Lower lobe of right lung (tissue), 2 donors: ENCODE results near the gene OPN1LW. TPM values are rescaled to one million over a fixed set of nuclear protein-coding genes. Genes with fewer than 3 reads are reported as not detected.

ENCODE experiments used
- ATAC-seq, 2 donors: fragments of 200-7000 bp; cut with Tn5 transposase; one replicate each; pipeline ENCODE4 v1.9.1; 2020 to 2022; ENCODE audit warnings: mild to moderate bottlenecking in 2 of 2, moderate library complexity in 2 of 2
- DNase-seq: peaks from one replicate; pipeline ENCODE4 v3.0.0-alpha.2; 2020
- H3K27ac ChIP-seq: fragments of 200-600 bp; one replicate; pipeline ENCODE4 v1.8.0; 2022
- H3K27me3 ChIP-seq: fragments of 200-600 bp; one replicate; pipeline ENCODE4 v1.8.0; 2022; ENCODE audit warnings: low read depth
- H3K36me3 ChIP-seq: fragments of 200-600 bp; one replicate; pipeline ENCODE4 v1.8.0; 2022; ENCODE audit warnings: mild to moderate bottlenecking
- H3K4me1 ChIP-seq: fragments of 200-600 bp; one replicate; pipeline ENCODE4 v1.8.0; 2022
- H3K4me3 ChIP-seq: fragments of 200-600 bp; one replicate; pipeline ENCODE4 v1.8.0; 2022; ENCODE audit warnings: mild to moderate bottlenecking
- H3K9me3 ChIP-seq: fragments of 200-600 bp; one replicate; pipeline ENCODE4 v1.8.0; 2022
- intact Hi-C: fragments of 100-400 bp; cut with DNase I; formaldehyde crosslinking; loops from one replicate; pipeline ENCODE4 v1.11.0; 2022
- total RNA-seq: library from RNA; stranded (reverse); fragmentation: NEBNext Ultra II Directional; extraction: Animal tissue kit (Norgen Biotek cat#: 25700); gene quantifications from one replicate; pipeline ENCODE4 v1.2.1, GENCODE V29; 2021
- TF ChIP-seq, protein P1 (sequence below): fragments of 200-600 bp; IDR thresholded peaks from one replicate; pipeline ENCODE4 v1.8.0; 2022; ENCODE audit warnings: antibody characterized with exemption, mild to moderate bottlenecking
- donor health status: DM: no; HTN: yes; CAD: no; lungs with severe emphysema.

The OPN1LW gene
- total RNA-seq, 1 donor from 2014 or later, result not detected

DNA sequence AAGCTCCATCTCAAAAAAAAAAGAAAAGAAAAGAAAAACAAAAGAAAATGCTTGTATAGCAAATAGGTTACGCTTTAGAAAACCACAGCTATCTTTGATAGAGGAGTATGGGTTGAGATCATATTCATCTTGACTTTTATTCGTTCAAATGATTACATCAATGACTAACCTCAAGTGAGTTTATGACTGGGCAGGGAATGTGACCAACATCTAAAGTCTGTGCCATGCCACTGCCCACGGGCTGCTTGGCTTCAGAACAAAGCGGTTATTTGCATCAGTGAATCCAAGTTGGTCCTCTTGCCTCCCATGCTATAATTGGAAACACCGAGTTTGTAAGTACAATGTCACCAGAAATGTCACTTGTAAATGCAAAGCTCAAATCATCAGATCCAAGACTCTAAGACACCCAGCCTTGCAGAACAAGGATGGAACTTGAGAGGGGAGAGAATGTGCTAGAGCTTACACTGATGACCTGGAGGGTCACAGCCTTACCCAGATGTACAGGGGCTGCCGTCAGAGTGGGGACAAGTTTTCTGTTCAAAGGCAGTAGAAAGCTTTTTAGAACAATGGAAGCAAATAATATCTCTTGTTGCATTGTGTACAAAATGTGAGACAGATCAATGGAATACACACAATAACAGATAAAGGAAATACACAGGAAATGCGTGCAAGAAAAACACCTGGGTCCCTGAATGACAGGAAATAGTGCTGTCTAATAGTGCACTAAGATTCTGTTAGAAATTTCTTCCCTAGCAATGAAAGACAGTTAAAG lies 8.4 kb upstream of the OPN1LW start:
- no peaks in the 10 kb centered on the region for H3K36me3 ChIP-seq
- no peaks in the 10 kb centered on the region for H3K9me3 ChIP-seq
- intact Hi-C loops, result no loop called here
- no peaks in the 10 kb centered on the region for H3K27me3 ChIP-seq
- DNase-seq (no peak), ATAC-seq (no peak)
- TF ChIP-seq, protein P1, sequence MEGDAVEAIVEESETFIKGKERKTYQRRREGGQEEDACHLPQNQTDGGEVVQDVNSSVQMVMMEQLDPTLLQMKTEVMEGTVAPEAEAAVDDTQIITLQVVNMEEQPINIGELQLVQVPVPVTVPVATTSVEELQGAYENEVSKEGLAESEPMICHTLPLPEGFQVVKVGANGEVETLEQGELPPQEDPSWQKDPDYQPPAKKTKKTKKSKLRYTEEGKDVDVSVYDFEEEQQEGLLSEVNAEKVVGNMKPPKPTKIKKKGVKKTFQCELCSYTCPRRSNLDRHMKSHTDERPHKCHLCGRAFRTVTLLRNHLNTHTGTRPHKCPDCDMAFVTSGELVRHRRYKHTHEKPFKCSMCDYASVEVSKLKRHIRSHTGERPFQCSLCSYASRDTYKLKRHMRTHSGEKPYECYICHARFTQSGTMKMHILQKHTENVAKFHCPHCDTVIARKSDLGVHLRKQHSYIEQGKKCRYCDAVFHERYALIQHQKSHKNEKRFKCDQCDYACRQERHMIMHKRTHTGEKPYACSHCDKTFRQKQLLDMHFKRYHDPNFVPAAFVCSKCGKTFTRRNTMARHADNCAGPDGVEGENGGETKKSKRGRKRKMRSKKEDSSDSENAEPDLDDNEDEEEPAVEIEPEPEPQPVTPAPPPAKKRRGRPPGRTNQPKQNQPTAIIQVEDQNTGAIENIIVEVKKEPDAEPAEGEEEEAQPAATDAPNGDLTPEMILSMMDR, result no peak
- no peak overlapping the region for H3K27ac ChIP-seq
- no peaks in the 10 kb centered on the region for H3K4me1 ChIP-seq
- no peak overlapping the region for H3K4me3 ChIP-seq

DNA sequence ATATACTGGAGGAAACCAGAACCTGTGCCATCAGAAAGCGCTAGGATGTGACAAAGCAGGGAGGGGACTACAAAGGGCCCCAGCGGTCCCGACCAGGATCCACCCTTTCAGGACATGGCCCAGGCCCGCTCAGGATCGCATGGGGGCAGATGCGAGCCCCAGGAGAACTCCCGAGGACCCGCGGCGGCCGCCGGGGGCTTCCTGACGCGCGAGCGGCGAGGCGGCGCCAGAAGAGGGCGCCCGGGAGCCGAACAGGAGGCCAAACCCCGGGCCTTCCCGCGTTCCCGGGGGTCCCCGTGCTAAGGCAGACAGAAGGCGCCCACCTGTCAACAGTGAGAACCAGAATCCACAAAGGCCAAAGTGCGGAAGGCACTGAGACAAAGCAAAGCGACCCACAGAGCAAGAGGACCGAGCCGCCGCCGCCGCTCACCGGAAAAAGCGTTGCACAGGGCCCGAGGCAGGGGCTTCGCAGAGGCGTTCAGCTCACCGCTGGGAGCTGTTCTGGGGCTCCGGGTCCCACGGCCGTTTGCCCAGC lies 7.3 kb upstream of the OPN1LW start:
- ATAC-seq (peak; percentile 89 to 92), DNase-seq (peak; percentile 72)
- intact Hi-C loops, result no loop called here
- Histone ChIP-seq H3K9me3 (no peaks in the 10 kb centered on the region), H3K36me3 (no peaks in the 10 kb centered on the region), H3K27me3 (no peaks in the 10 kb centered on the region), H3K4me1 (no peaks in the 10 kb centered on the region), H3K27ac (peak overlapping the region; percentile 58), H3K4me3 (peak overlapping the region; percentile 42)
- TF ChIP-seq, protein P1, result peak; percentile 82

DNA sequence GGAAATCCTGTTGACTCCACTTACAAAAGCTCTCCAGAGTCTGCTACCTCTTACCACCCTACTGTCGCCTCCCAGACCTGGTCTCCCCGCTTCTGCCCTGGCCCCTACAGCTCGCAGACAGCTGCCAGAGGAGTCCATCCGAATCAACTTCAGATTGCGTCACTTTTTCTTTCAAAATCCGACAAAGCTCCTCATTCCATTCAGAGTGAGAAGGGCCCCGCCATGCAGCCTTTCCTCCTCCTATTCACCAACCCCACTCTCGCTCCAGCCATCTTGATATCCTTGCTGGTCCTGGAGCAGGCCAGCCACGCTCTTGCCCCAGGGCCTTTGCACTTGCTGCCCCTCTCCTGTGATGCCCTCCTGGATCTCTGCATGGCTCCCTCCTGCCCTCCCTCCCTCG lies 5.2 kb upstream of the OPN1LW start:
- Histone ChIP-seq H3K4me1 (no peaks in the 10 kb centered on the region), H3K27ac (no peak overlapping the region), H3K4me3 (no peak overlapping the region), H3K27me3 (no peaks in the 10 kb centered on the region), H3K9me3 (no peaks in the 10 kb centered on the region), H3K36me3 (no peaks in the 10 kb centered on the region)
- ATAC-seq (no peak), DNase-seq (no peak)
- TF ChIP-seq, protein P1, result no peak
- intact Hi-C loops, result no loop called here

DNA sequence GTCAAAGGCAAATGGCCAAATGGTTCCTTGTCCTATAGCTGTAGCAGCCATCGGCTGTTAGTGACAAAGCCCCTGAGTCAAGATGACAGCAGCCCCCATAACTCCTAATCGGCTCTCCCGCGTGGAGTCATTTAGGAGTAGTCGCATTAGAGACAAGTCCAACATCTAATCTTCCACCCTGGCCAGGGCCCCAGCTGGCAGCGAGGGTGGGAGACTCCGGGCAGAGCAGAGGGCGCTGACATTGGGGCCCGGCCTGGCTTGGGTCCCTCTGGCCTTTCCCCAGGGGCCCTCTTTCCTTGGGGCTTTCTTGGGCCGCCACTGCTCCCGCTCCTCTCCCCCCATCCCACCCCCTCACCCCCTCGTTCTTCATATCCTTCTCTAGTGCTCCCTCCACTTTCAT lies 3.8 kb upstream of the OPN1LW start:
- ATAC-seq (no peak), DNase-seq (no peak)
- H3K27me3 ChIP-seq, result no peaks in the 10 kb centered on the region
- H3K27ac ChIP-seq, result no peak overlapping the region
- no peak overlapping the region for H3K4me3 ChIP-seq
- intact Hi-C loops, result no loop called here
- H3K9me3 ChIP-seq, result no peaks in the 10 kb centered on the region
- H3K36me3 ChIP-seq, result no peaks in the 10 kb centered on the region
- TF ChIP-seq, protein P1, result no peak
- H3K4me1 ChIP-seq, result no peaks in the 10 kb centered on the region

DNA sequence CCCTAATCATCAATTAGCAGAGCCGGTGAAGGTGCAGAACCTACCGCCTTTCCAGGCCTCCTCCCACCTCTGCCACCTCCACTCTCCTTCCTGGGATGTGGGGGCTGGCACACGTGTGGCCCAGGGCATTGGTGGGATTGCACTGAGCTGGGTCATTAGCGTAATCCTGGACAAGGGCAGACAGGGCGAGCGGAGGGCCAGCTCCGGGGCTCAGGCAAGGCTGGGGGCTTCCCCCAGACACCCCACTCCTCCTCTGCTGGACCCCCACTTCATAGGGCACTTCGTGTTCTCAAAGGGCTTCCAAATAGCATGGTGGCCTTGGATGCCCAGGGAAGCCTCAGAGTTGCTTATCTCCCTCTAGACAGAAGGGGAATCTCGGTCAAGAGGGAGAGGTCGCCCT lies 3.3 kb upstream of the OPN1LW start:
- Histone ChIP-seq H3K27me3 (no peaks in the 10 kb centered on the region), H3K4me1 (no peaks in the 10 kb centered on the region), H3K9me3 (no peaks in the 10 kb centered on the region), H3K36me3 (no peaks in the 10 kb centered on the region), H3K4me3 (no peak overlapping the region), H3K27ac (no peak overlapping the region)
- TF ChIP-seq, protein P1, result no peak
- ATAC-seq, result no peak
- intact Hi-C loops, result no loop called here
- no peak for DNase-seq
